ENCODE measurements around the gene CAPS.

The CAPS gene

DNA sequence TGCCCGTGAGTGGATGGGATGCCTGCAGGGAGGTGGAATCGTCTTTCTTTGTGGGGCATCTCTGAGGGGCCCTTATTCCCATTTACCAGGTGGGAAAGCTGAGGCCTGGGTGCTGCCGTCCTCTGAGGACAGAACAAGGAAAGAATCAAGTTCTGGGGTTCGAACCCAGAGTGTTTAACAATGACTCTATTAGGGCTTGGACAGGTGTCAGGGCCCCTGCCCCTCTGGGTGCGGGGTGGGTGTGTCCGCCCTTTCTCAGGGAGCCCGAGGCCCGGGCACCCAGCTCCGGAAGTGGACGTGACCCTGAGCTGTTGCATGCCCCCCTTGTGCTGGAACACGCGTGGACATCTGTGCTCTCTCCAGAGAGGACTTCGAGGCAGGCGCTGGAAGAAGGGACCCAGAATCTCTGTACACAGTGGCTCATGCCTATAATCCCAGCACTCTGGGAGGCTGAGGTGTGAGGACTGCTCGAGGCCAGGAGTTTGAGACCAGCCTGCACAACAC is 21.2 kb upstream of the CAPS start:
- DNase-seq, result no peak

DNA sequence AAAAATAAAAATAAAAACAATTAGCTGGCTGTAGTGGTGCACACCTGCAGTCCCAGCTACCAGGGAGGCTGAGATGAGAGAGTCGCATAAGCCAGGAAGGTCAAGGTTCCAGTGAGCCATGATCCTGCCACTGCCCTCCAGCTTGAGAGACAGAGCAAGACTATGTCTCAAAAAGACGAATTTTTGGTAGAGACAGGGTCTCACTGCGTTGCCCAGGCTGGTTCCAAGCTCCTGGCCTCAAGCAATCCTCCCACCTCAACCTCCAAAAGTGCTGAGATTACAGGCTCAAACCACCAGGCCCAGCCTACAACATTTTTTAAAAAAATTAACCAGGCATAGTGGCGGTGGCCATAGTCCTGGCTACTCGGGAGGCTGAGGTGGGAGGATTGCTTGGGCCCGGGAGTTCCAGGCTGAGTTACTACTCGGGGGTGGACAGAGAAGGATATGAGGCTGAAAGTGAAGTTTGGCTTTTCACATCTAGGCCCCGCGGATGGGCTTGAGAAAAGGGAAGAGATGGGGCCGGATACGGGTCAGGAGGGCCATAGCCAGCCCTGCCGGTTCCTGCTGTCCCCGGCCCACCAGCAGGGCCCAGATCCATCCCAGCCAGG is 20.7 kb upstream of the CAPS start:
- DNase-seq, result no peak

DNA sequence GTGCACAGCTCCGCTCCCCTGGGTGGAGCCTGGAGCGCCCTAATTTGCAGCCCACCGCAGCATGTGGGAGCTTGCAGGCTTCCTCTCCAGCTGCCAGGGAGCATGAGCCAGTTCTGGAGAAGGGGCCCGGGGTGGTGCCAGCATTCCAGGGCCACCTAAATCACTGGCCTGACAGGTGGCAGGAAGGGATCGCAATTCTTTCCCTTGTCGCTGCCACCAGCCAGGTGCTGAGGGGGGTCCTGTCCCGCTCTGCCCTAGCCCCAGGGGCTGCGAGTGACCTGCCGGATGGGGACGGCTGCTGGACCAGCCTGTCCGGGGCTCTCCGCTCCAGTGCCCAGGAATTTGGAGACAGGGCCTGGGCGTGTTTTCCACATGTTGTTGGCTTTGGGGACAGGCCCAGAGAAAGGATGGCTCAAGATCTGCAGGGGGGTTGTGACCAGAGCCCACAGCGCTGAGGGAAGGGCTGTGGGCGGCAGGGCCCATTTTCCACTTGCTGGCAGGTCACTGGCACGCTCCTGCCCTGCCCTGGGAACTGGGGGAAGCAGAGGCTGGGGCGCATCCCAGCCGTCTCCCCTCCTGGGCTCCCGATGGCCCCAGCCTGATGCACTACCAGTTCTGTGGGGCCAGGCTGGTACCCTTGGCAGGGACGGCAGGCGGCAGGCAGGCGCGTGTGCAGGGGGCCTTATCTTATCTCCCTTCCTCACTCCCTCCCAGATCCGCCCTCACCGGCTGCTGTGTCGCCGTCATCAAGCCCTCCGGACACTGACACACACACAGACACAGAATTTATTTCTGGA is 19.9 kb upstream of the CAPS start:
- DNase-seq, result no peak

DNA sequence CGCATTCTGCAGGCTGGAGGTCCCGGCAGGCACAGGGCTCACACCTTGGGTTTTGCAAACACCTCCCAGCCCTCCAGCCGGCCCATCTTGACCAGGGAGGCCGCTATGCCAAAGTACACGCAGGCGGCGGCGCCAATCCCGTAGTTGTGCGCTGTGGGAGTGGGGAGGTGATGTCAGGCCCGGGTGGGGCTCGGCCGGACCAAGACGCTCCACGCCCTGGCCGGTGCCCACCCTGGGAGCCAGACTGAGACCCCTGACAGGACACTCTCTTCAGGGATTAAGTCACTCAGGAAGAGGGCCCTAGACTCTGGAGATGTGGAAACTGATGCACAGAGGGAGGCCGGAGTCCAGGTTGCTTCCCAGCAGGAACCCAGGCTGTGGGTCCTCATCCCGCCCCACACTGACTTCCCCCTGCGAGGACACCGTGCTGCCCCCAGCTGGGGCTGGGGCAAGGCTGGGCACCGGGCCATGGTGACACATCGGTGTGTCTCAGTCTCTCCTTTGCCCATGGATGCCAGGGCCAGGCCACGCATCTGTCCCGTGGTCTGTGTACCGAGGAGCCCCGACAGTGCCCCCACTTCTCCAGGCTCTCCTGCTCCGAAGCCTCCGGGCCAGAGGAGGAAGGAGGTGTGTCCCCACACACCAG is 19.2 kb upstream of the CAPS start:
- no peak for DNase-seq

DNA sequence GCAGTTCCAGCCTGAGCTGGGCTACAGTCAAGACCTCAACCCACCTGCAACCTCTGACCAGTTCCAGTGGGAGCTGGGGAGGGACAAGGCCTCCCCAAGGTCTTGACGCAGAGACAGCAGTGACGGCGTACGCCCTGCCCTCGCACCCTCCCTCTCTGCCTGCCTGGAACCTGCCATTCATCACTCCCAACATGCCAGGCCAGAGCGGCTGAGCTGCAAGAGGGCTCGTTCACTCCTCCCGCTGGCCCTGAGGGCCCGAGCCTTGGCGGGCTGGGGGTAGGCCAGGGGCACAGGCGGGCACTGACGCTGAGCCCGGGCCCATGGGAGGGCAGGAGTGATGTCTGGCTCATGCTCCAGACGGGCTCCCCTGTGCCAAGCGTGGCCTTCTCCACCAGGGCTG is 18.6 kb upstream of the CAPS start:
- no peak for DNase-seq

DNA sequence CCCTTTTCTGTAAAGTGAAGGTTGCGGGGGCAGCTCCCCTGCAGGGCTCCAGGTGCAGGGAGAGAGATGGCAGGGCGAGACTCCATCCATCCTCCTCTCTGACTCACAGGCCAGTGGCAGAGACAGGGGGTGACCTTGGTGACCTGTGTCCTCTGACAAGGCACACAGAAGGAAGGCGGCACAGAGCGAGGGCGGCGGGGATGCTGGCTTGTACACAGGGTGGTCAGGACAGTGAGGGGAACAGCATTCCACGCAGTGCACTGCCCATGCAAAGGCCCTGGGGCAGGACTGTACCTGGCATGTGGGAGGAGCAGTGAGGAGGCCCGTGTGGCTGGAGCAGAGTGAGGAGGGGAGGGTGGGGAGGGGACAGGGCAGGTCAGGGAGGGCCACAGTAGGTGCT is 18.2 kb upstream of the CAPS start:
- no peak for DNase-seq

DNA sequence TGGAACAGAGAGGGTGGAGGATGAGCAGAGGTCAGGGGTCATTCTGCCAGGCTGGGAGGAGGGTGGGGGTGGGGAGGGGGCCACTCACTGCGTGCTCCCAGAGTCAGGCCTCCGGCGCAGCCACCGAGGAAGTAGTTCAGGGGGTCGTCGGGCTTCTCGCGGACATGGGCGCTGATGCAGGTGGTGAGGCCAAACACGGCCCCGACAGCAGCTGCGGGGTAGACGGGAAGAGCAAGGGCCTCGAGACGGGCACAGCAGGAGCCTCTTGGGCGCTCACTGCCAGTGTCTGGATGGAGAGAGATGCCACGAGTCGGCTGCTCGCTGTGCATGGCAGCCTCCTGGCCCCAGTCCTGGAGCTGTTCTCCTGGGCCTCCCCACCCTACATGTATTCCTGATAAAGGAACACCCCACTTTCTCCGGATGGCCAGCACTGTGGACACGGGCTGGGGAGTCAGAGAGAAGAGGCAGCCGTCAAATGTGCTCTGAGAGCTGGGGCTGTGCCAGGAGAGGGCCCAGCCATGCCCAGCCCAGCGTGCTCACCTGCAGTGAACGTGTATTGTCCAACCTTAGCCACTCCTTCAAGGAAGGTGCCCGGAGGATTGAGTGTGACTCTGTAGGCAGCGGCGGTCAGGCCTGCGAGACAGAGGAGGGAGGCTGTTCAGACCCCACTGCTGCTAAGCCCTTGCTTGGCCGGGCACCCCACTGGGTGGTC is 17.5 kb upstream of the CAPS start:
- DNase-seq, result no peak

DNA sequence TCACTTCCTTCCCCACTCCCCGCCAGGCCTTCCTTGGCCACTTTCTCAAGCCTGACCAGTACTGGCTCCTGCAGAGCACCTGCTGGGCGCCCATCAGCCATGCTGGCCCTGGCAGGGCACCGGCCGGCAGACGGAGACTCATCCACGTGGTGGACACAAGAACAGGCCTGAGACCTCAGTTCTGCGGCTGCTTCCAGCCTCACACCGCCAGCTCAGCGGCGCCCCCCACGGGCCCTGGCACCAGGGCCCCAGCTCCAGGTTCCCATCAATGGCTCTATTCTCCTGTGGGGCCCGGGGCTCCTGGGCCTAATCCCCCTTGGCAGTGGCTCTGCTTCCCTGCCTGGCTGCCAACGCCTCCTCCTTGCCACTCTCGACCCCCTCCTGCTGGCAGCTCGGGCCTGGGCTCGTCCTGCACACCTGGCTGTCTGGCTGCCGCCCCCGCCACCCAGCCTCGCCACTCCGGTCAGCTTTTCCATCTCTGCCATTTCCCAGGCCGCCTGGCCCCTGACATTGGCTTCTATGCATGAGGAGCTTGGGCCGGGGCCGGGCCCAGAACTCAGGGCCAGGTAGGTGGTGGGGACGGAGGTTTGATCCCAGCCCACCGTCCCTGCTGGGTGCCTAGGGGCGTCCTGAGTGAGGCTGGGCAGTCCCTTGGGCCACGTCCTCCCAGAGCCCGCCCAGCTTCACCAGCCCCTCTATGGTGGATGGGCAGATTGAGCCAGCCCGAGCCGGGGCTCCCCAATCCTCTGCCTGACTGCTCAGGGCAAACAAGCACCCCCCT is 16.7 kb upstream of the CAPS start:
- DNase-seq, result no peak

DNA sequence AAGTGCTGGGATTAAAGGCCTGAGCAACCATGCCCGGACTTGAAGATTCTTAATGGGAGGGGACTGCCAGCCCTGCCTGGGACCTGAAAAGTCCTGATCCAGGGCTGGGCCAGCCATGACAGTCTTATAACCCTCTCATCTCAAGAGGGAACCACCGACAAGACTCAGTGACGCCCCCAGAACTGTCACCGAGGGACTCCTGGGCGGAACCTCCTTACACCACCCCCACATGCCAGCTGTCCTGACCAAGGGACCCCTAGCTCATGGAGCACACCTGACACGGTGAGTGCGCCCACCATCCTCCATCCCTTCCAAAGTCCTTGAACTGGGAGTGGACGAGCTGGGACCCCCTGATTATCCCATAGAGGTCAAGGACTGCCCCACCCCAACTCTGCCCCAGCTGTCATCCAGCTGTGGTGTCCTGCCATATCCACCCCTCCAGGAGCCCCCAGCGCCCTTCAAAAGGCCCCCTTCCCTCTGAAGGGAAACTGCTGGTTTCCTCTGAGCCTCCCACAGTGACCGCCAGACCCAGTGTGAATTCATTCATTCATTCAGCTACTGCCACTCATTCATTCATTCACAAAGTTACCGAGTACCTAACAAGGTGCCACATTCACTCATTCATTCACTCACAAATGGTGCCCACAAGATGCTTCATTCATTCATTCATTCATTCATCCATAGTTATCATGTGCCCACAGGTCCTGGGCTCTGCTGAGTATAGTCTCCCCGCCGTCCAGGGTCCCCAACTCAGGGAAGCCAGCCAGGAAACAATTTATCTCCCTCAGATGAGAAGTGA is 14.1 kb upstream of the CAPS start:
- no peak for DNase-seq

DNA sequence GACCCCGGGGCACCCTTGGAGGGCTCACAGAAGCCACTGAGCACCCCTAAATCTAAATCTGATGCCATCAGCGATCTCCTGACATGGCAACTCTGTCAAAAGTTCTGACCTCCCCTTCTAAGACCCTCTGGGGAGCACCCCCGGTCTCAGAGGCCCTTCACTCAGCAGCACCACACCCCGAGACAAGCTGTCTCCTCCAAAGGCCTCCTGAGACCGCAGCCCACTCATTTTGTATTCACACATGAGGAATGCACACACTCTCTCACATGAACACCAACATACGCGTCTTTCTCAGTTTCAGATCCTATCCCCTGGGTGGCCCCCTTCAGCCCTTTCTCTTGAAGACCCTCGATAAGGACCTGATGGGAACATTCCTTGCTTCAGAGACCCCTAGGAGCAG is 13.1 kb upstream of the CAPS start:
- DNase-seq, result no peak

DNA sequence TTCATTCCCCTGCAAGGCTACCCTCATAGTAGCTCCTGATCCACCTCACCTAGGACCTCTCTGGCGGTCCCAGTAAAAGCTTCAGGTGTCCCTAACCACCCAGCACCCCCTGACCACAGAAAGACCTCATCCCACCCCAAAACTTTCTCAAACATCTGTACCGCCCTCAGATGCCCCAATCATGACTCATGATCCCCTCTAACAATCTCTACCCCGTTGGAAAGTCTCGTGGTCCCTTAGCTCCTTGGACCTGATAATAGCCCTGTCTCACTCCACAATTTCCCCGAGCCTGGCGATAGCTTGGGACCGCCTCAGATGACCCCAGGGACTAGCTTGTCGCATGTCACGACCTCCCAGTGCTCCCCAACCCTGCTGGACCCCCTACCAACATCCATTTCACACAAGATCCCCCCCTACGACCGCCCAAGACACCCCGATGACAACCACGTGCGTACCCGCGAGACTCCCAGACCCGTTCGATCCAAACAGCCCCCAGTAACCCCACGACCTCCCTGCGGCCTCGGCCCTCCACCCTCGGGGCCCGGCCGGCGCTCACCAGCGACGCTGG is 10.9 kb upstream of the CAPS start:
- no peak for DNase-seq

DNA sequence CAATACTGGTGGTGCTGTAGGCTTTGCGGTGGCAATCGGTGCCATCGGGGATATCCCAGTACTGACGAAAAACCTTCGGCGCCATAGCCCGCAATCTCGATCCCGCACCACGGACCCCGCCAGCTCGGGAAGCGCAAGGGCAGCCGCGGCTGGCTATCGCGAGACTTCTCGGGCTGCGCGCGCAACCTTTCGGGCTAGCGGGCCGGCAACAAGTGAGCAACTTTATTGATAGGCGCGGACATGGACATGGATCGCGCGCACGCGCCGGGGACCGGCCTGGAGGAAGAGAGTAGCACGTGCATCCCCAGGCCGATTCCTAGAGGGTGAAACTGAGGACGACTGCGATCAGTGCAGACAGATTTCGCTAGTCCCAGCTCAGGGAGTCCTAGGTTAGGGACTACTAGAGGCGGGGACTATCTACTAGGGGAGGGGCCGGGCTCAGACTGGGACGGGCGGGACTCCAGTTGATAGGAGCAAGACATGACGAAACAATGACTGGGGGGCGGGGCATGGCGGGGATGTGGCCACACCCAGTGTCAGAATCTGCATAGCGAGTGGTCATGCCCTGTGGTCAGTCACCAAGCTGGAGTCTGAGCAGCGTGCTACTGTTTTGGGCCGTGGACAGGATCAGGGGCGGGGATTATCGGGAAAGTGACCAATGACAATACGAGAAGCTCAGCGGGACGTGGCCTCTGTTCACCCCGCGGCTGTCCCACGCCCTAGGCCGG is 10.3 kb upstream of the CAPS start, which contains the start of gene NDUFA11:
NDUFA11 (minus strand) TSS at position 167 of the 728 bp plus-strand sequence; CDS start at position 85, 82 bp downstream.
- DNase-seq, result peak; percentile 92

DNA sequence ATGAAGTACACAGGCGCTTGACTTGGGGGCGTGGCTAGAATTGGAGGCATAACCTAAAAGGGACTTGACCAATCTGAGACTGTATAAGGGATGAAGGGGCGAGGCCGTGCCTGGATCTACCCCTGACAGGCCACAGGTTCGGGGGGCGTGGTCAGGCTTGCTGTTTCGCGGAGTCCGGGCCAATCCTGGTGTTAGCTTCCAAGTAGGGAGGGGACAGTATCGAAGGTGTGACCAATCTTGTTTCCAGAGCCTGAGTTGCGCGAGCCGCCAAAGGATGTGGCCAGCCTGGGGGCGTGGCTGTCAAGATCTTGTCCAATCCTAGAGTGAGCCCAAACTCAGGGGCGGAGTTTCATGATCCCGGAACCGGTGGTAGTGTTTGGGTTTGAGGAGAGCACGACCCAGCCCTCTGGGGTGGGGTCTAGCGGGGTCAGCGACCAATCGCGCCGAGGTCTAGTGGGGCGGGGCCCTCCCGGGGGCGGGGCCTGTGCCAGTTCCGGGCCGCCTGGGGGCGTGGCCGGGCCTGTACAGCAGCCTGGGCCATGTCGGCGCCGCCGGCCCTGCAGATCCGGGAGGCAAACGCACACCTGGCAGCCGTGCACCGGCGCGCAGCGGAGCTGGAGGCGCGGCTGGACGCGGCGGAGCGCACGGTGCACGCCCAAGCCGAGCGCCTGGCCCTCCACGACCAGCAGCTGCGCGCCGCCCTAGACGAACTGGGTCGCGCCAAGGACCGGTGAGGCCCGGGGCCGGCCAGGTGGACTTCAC is 9.5 kb upstream of the CAPS start, which contains the start of gene VMAC:
VMAC (plus strand) TSS at position 521 of the 762 bp plus-strand sequence; CDS start at position 540, 19 bp downstream.
- peak; percentile 99 for DNase-seq

DNA sequence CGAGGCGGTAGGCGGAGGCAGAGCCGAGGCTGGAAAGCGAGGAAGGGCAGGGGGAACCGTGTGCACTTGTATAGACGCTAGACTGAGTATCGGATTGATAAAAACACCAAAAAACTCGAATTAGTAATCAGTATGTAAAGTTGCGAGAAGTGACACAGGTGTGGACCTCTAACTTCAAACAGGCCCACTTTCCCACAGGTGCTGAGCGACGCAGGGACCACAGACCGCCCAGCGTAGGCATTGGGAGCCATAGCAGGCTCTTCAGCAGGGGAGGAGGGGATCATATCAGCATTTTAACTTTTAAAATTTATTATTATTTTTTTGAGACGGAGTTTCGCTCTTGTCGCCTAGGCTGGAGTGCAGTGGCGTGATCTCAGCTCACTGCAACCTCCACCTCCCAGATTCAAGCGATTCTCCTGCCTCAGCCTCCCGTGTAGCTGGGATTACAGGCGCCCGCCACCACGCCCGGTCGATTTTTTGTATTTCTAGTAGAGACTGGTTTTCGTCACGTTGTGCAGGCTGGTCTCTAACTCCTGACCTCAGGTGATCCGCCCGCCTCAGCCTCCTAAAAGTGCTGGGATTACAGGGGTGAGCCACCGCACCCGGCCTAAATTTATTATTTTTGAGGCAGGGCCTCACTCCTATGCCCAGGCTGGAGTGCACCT is 8.8 kb upstream of the CAPS start:
- no peak for DNase-seq

DNA sequence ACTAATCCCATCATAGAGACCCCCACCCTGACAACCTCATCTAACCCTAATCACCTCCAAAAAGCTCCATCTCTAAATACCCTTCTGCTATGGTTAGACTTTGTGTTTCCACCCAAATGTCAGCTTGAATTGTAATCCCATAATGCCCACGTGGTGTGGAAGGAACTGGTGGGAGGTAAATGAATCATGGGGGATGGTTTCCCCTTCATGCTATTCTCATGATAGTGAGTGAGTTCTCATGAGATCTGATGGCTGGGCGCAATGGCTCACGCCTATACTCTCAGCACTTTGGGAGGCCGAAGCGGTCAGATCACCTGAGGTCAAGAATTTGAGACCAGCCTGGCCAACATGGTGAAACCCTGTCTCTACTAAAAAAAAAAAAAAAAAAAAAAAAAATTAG is 6.8 kb upstream of the CAPS start:
- no peak for DNase-seq

DNA sequence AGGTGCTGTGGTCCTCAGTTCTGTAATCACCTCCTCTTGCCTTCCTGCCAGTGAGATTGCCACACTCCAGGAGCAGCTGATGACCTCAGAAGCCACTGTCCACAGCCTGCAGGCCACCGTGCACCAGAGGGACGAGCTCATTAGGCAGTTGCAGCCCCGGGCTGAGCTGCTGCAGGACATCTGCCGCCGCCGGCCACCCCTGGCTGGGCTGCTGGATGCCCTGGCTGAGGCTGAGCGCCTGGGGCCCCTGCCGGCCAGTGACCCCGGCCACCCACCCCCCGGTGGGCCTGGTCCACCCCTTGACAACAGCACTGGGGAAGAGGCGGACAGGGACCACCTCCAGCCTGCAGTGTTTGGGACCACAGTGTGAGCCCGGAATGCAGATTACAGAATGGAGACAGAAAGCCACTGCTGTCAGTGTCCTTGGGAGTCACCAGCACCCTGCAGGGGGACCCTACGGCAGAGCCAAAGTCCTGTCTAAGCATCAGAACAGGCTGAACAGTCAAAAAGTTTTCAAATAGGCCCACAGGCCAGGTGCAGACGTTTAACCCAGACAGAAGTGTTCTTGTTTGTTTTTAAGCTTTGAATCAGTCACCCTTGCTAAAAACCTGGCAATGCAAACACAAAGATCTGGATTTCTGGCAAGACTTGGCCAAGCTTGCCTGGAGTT is 5.1 kb upstream of the CAPS start:
- no peak for DNase-seq

DNA sequence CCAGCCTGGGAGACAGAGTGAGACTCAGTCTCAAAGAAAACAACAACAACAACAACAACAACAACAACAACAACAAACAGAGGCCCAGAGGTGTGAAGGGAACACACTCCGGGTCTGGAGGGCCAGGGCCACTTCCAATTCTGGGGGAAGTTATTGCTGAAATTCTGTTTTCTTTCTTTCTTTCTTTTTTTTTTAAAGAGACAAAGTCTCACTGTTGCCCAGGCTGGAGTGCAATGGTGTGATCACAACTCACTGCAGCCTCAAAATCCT is 3.5 kb upstream of the CAPS start:
- DNase-seq, result no peak

DNA sequence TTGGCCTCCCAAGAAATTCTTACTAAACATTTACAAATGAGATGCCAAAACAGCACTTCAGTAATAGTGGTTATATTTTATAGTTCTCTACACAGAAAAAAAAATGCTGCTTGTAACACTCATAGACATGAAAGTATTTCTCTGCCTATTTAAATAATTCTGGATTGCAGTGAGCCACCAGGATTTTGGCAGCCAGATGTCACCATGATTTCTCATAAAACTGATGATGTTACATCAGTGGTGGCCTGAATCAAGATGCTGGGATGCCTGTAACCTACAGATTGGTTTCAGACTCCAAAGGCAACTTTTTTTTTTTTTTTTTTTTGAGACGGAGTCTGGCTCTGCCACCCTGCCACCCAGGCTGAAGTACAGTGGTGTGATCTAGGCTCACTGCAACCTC is 2.7 kb upstream of the CAPS start:
- DNase-seq, result no peak

DNA sequence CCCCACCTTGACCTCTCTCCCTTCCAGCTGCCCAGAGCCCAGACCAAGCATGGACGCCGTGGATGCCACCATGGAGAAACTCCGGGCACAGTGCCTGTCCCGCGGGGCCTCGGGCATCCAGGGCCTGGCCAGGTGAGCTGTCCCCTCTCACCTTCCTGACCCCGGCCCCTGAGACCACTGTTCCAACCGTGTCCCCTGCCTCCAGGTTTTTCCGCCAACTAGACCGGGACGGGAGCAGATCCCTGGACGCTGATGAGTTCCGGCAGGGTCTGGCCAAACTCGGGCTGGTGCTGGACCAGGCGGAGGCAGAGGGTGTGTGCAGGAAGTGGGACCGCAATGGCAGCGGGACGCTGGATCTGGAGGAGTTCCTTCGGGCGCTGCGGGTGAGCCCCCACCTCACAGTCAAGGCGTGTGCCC is 312 bp downstream of the CAPS start:
- no peak for DNase-seq

Data from NCI-H774 (cell line).